GM10847 (cell line): Measurements from ENCODE around the gene CYBRD1.

Experiments
- POLR2A ChIP-seq: IDR thresholded peaks from 2 replicates; pipeline ENCODE4 v1.6.1; 2011; ENCODE audit not compliant: insufficient read length; ENCODE audit errors: extremely low read depth

CYBRD1 gene

DNA sequence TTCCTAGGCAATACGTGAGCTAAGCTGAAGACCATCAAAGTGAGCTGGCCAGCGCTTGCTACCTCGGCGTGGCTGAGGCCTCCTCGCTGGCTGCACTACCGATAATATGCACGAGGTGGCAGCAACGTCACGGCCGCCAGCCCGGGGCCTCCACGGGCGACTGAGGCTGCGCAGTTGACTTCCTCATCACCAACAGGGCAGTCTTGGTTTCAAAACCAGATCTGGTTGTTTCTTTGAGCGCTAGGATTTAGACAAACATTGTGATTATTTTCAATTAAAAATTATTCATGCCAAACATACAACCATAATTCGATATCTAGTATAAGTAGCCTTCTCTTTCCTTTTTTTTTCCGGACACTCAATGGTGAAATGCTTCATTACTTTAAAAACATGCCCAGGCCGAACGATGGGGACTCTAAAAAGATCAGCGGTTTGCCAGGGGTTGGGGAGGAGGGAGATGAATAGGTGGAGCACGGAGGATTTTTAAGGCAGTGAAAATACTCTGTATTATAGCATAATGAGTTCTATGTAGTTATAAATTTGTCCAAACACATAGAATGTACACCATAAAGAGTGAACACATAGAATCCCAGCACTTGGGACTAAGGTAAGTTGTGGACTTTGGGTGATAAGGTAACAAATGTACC is 52.0 kb downstream of the CYBRD1 start:
- no peak for TF ChIP-seq POLR2A

DNA sequence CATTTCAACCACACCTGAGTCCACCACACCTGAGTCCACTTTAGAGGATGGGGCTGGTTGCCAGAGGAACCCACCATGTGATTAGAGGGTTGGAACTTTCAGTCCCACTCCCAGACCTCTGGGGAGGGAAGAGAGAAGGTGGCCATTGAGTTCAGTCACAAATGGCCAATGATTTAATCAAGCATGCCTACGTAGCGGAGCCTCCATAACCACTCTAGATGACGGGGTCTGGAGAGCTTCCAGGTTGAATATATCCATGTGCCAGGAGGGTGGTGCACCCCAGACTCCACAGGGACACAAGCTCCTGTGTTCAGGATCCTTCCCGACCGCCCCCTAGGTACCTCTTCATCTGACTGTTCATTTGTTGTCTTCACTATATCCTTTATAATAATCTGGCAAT is 53.3 kb downstream of the CYBRD1 start:
- TF ChIP-seq POLR2A, result no peak

DNA sequence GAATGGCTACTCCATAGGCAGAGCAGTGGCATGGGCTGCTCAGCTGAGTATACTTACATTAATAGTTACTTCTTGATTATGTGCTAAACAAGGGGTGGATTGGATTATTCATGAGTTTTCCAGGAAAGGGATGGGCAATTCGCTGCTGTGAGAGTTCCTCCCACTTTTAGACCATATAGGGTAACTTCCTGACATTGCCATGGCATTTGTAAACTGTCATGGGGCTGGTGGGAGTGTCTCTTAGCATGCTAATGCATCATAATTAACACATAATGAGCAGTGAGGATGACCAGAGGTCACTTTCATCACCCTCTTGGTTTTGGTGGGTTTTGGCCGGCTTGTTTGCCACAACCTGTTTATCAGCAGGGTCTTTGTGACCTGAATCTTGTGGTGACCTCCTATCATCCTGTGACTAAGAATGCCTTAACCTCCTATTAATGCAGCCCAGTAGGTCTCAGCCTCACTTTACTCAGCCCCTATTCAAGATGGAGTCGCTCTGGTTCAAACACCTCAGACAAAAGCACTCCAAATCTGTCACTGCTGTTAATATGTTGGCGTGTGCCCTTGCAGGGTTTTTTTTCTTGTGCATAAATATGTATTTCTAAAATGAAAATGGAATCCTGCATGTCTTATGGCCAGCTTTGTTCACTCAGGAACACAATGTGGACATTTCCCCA is 56.0 kb downstream of the CYBRD1 start:
- TF ChIP-seq POLR2A, result no peak

DNA sequence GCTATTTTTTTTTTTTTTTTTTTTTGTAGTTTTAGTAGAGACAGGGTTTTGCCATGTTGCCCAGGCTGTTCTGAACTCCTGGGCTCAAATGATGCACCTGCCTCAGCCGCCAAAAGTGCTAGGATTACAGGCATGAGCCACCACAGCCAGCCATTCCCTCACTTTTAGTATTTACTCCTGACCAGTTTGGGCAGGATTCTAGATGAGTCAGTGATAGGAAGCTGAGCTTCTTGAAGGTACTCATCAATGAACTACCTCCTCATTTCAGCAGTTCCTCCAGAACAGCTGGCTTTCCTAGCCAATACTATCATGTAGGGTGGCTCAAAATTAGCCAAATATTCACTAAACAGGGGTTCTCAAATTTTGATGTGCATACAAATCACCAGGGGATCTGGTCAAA is 57.2 kb downstream of the CYBRD1 start:
- TF ChIP-seq POLR2A, result no peak

DNA sequence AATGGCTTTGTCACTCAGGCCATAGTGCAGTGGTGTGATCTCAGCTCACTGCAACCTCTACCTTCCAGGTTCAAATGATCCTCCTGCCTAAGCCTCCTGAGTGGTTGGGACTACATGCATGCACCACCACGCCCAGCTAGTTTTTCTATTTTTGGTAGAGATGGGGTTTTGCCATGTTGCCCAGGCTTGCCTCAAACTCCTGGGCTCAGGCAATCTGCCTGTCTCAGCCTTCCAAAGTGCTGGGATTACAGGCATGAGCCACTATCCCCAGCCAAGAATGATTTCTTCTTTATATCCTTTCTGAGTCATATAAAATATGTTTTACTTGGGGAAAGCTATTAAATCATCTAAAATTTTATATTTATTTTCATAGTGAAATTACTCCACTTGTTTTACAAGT is 61.3 kb downstream of the CYBRD1 start:
- no peak for TF ChIP-seq POLR2A

DNA sequence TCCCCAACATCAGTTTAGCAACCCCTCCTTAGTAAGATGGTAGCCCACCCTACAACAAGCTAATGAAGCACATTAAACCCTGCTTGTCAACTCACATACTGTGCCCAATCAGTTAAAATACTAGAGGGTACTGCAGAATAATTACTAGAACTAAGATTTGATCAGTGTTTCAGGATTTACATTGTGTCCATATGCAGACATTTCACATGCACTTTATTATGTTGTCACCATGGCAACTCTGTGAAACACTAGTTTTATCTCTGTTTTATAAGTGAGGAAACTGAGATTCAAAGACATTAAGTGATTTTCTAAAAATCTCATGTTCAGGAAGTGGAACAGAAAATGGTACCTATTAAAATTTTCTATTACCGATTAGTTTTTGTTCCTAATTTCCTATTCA is 61.7 kb downstream of the CYBRD1 start:
- TF ChIP-seq POLR2A, result no peak

DNA sequence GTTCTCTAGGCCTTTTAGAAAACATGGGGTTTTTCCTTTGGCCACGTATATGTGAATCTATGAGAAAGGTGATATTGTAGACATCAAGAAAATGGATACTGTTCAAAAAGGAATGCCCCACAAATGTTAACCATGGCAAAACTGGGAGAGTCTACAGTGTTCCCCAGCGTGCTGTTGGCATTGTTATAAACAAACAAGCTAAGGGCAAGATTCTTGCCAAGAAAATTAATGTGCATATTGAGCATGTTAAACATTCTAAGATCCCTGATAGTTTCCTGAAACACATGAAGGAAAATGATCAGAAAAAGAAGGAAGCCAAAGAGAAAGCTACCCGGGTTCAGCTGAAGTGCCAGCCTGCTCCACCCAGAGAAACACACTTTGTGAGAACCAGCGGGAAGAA is 64.9 kb downstream of the CYBRD1 start:
- TF ChIP-seq POLR2A, result no peak

DNA sequence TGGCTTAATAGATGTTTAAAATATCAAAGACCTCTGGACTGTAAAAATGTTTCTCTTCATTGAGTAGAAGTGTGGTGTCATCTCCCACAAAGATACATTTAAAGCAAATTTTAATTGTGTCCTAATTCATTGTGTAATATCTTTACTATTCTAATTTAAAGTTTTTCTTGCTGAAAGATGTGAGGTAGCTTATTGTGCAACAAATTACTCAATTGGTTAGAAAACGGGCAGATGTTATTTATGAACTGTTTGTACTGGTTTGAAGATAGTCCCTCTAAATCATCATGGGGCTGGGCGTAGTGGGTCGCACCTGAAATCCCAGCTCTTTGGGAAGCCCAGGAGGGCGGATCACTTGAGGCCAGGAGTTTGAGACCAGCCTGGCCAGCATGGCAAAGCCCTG is 65.3 kb downstream of the CYBRD1 start:
- no peak for TF ChIP-seq POLR2A

DNA sequence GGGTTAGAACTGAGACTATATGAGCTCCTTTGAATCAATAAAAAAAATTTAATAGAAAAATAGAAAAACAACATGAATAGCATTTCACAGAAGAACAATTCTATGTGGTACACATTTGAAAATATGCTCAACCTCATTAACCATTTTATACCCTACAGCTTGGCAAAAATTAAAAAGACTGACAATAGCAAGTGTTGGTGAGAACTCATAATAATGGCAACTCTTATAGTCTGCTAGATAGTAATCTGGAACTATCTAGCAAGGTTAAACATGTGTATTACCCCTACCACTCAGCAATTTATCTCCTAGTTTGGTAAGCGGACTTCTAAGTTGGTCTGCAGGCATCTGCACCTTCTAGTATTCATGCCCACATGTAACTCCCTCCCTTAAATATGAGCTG is 67.8 kb downstream of the CYBRD1 start:
- no peak for TF ChIP-seq POLR2A

DNA sequence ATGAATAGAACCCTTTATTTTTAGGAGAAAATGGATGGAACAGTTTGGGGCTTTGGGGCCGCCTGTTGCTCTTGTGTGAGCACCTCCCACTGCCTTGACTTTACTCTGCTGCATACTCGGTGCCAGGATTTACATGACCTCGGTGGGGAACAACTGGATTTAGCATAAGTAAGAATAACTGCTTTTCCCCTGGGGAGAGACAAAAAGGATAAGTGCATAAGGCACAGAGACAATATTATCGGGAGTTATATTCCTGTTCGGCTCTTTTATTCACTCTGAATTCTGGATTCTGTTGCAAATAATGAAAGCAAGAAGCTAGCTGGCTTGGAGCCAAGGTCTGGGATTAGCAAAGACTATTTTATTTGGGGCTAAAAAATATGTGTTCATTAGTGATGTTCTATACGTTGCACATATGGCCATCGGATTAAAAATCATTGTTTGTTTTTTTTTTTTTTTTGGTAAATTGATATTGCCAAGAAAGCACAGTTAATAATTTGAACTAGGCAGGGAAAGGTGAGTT is 69.8 kb downstream of the CYBRD1 start:
- TF ChIP-seq POLR2A, result no peak

DNA sequence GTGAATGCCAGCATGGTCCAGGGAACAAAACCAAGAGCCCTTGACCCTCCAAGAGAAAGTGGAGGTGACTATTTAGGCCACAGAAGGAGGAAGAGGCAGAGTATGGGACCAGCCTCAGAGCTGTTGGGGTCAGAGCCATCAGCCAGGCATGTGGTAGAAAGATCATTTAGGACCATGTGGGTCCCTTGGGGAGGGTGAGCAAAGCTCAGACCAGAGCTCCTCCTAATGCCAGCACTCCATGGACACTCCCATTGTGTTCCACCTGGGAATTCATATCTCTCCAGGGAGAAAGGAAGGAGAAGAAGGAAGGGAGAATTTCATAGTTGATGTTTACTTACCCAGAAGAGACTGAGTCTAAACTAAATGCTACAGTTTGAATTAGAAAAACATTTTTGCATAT is 73.2 kb downstream of the CYBRD1 start:
- TF ChIP-seq POLR2A, result no peak

DNA sequence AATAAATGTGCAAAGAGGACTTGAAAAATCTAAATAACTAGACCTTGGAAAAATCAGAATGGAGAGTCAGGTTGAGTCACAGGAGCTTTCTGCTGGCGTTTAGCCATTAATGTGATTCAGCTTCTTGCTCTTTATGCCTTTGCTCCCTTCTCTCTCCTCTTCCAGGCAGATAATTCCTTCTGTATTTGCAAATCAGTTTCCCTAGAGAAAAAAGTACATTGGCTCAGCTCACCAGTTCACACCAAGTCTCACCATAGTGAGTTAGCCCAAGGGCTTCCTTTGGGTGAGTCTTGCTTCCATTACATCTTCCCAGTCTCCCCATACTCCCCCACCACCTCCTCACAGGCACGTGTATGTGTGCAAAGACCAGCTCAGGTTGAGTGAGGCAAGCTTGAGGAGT is 73.6 kb downstream of the CYBRD1 start:
- no peak for TF ChIP-seq POLR2A

DNA sequence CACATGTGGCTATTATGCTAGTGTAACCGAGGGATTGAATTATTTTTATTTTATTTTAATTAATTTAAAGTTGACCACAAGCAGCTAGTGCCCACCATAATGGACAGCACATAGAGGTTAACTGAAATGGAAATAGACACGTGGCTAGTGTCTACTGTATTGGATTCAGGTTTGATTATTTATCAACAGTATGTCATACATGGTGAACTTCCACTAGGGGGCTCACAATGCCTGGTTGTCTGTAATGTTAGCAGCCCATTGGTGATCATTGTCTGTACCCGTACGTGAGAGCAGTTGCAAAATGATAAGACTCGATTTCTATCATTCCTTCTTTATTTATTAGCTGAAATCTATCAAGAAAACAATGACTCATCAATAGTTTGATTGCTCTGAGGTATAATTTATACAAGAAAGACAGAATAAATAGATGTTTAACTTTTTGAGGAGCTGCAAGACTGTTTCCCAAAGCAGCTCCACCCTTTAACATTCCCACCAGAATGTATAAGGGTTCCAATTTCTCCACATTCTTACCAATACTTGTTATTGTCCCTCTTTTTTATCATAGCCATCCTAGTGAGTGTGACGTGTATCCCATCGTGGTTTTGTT is 76.5 kb downstream of the CYBRD1 start:
- no peak for TF ChIP-seq POLR2A

DNA sequence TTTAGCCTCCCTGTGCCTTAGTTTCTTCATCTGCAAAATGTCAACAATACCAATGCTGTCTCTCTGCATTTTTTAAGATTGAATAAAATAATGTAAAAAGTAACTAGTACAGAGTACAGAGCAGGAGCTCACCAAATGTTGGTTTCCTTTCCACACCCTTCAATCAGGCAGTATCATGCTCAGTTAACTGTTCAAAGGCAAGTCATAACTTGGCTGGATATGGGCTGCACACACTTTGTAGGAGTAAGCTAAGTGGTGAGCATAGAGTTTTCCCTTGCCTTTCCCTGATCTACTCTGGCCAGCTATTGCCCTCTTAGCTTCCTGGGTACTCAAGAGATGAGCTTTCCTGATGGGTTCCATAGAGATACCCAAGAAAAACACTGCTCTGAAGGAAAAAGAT is 77.9 kb downstream of the CYBRD1 start:
- no peak for TF ChIP-seq POLR2A

DNA sequence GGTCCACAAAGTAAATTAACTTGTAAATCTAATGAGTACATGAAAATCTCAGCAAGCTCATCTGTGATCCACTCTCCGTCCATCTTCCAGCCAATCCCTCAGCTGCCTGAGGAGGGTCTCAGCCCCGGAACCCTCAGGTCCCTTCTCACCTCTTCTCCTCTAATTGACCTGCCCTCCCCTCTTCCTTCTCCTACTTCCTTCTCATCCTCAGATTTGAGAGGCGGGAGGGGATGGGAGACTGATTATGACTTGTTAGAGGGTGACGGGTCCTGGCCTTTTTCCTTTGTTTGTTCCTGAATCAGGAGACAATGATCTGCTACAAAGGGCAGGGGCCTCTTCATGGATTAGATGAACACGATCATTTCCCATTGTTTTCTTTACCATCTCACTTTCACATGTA is 80.1 kb downstream of the CYBRD1 start:
- no peak for TF ChIP-seq POLR2A
